K562 (cell line): ENCODE data around the gene COL28A1. TPM values are rescaled to one million over a fixed set of nuclear protein-coding genes. Genes with fewer than 3 reads are reported as not detected.

Experiments
- ATAC-seq: fragments of 200-7000 bp; cut with Tn5 transposase; 3 replicates; pipeline ENCODE4 v1.9.1; 2020; ENCODE audit warnings: moderate library complexity
- BruUV-seq: library from RNA; stranded (reverse); fragments of 400-500 nt; replicated peaks from 2 replicates; lab custom pipeline; 2021; lab: Mats Ljungman, UMichigan
- CTCF ChIA-PET: fragments of 300-600 bp; formaldehyde crosslinking; extraction: SDS; loops from one replicate; lab custom pipeline; 2021; ENCODE audit warnings: low intra/inter-chr PET ratio; lab: Yijun Ruan, JAX
- POLR2A ChIA-PET: fragments of 300-600, 350-650 bp; sonication (Branson Sonifier 250); formaldehyde crosslinking; extraction: SDS; loops from one replicate; lab custom pipeline; 2021; ENCODE audit warnings: antibody characterized with exemption, inconsistent platforms; lab: Yijun Ruan, JAX
- DNase-seq, 4 experiments: peaks; one replicate each; pipeline versions ENCODE4 v3.0.0 to v3.0.0-alpha.2; 2011 to 2018; ENCODE audit warnings: low spot score in 3 of 4, mixed read lengths in 3 of 4; ENCODE audit errors: extremely low read depth in 1 of 4
- FAIRE-seq: peaks from 2 replicates; lab custom pipeline; 2011; peaks lifted over from hg19 to GRCh38; lab: Jason Lieb, UNC
- H2AFZ ChIP-seq: 2 replicates; pipeline ENCODE4 v1.6.0; 2011; ENCODE audit warnings: low read depth, low read length, control low read depth, inconsistent platforms
- H3K27ac ChIP-seq: fragments of 200-600 bp; 3 replicates; pipeline ENCODE4 v1.8.0; 2011; ENCODE audit warnings: low read depth, mild to moderate bottlenecking, control low read depth, inconsistent platforms, low read length, moderate library complexity, mixed read lengths; ENCODE audit errors: extremely low read depth
- H3K27me3 ChIP-seq, 2 experiments: fragments of 300-600 bp in 1 of 2; 2 replicates in 1 of 2; 3 replicates in 1 of 2; pipeline versions ENCODE4 v1.6.0 to v1.8.0; 2011; ENCODE audit warnings: inconsistent platforms in 2 of 2, low read length in 2 of 2, mild to moderate bottlenecking in 1 of 2, mixed read lengths in 1 of 2, moderate library complexity in 1 of 2; ENCODE audit not compliant: control insufficient read depth in 2 of 2, insufficient read depth in 2 of 2
- H3K36me3 ChIP-seq: fragments of 300-600 bp; 3 replicates; pipeline ENCODE4 v1.8.0; 2011; ENCODE audit warnings: mild to moderate bottlenecking, low read length, inconsistent platforms; ENCODE audit not compliant: control insufficient read depth, insufficient read depth
- H3K4me1 ChIP-seq, 2 experiments: fragments of 200-600 bp in 1 of 2; replicated peaks in 1 of 2; 2 replicates in 1 of 2; 3 replicates in 1 of 2; pipeline versions ENCODE4 v1.5.1 to v1.8.0; 2011; ENCODE audit warnings: inconsistent platforms in 2 of 2, low read length in 2 of 2, mild to moderate bottlenecking in 1 of 2, mixed read lengths in 1 of 2, moderate library complexity in 1 of 2; ENCODE audit not compliant: control insufficient read depth in 2 of 2, insufficient read depth in 2 of 2
- H3K4me2 ChIP-seq: 2 replicates; pipeline ENCODE4 v1.6.1; 2011; ENCODE audit warnings: low read length, control low read depth, inconsistent platforms, mixed read lengths; ENCODE audit not compliant: insufficient read depth
- H3K4me3 ChIP-seq: fragments of 200-600 bp; sonication (generic), shearing (Covaris generic); 2 replicates; pipeline ENCODE4 v1.5.1; 2016; ENCODE audit warnings: control low read depth, inconsistent platforms
- H3K79me2 ChIP-seq: fragments of 200-600 bp; 3 replicates; pipeline ENCODE4 v1.8.0; 2011; ENCODE audit warnings: low read length, inconsistent platforms; ENCODE audit not compliant: control insufficient read depth, insufficient read depth
- H3K9ac ChIP-seq, 2 experiments: 2 replicates each; pipeline versions ENCODE4 v1.6.0 to v1.6.1; 2011; ENCODE audit warnings: low read depth in 2 of 2, low read length in 2 of 2, control low read depth in 1 of 2, inconsistent platforms in 1 of 2, mild to moderate bottlenecking in 1 of 2, mixed read lengths in 1 of 2; ENCODE audit not compliant: insufficient read depth in 1 of 2
- H3K9me1 ChIP-seq: one replicate; pipeline ENCODE4 v1.6.0; 2011; ENCODE audit warnings: inconsistent platforms, mild to moderate bottlenecking, low read length, moderate library complexity; ENCODE audit not compliant: control insufficient read depth, insufficient read depth
- H3K9me3 ChIP-seq: replicated peaks from 2 replicates; pipeline ENCODE4 v1.5.1; 2011; ENCODE audit warnings: low read depth, low read length, inconsistent platforms; ENCODE audit not compliant: control insufficient read depth, insufficient read depth
- H4K20me1 ChIP-seq: replicated peaks from 2 replicates; pipeline ENCODE4 v1.6.1; 2011; ENCODE audit warnings: low read length, inconsistent platforms, mixed read lengths; ENCODE audit not compliant: control insufficient read depth, insufficient read depth
- CHCHD3 ChIP-seq: fragments of 250-450 bp; sonication (Bioruptor Pico); IDR thresholded peaks from 2 replicates; pipeline ENCODE4 v2.1.2; 2022; ENCODE audit warnings: mild to moderate bottlenecking
- FOXM1 ChIP-seq, 2 experiments: fragments of 450-650 bp in 1 of 2; sonication (generic) in 1 of 2; formaldehyde crosslinking in 1 of 2; IDR thresholded peaks; 2 replicates each; pipeline versions ENCODE4 v1.6.1 to v1.9.0; 2017 to 2022; ENCODE audit warnings: low read depth in 2 of 2, mild to moderate bottlenecking in 2 of 2, missing genetic modification reagents in 1 of 2, moderate library complexity in 1 of 2
- HMG20A ChIP-seq: fragments of 450-650 bp; formaldehyde crosslinking; conservative IDR thresholded peaks from 2 replicates; pipeline ENCODE4 v1.4.0; 2020; ENCODE audit warnings: mild to moderate bottlenecking, mixed read lengths
- MBD2 ChIP-seq: sonication (generic); IDR thresholded peaks from 2 replicates; pipeline ENCODE4 v1.6.1; 2016; ENCODE audit warnings: low read depth, borderline replicate concordance
- MECOM ChIP-seq: fragments of 250-450 bp; sonication (Bioruptor Pico); IDR thresholded peaks from 2 replicates; pipeline ENCODE4 v1.8.0; 2022; ENCODE audit warnings: inconsistent platforms
- MED1 ChIP-seq: sonication (generic); formaldehyde crosslinking; IDR thresholded peaks from 2 replicates; pipeline ENCODE4 v1.8.1; 2023; ENCODE audit warnings: missing genetic modification reagents, borderline replicate concordance
- SAFB2 ChIP-seq: fragments of 200-400 bp; formaldehyde crosslinking; IDR thresholded peaks from 2 replicates; pipeline ENCODE4 v1.6.1; 2018; ENCODE audit warnings: borderline replicate concordance, low read length, low read depth, moderate library complexity; ENCODE audit not compliant: severe bottlenecking
- STAT5B ChIP-seq: fragments of 250-450 bp; sonication (Bioruptor Pico); IDR thresholded peaks from 2 replicates; pipeline ENCODE4 v1.8.0; 2021; ENCODE audit warnings: mild to moderate bottlenecking, inconsistent platforms
- TCFL5 ChIP-seq: fragments of 250-450 bp; sonication (Bioruptor Pico); conservative IDR thresholded peaks from 2 replicates; pipeline ENCODE4 v1.6.1; 2021; ENCODE audit warnings: mild to moderate bottlenecking, moderate library complexity, matching md5 sums
- WGBS: fragments of 100-300 bp; shearing (Covaris generic); methylation state at CpG from one replicate; pipeline ENCODE4 v1.1.6; 2016; ENCODE audit warnings: low coverage, mixed read lengths; ENCODE audit not compliant: insufficient coverage; ENCODE audit errors: missing lambda C conversion rate; 5-methylcytosine and 5-hydroxymethylcytosine counted together
- in situ Hi-C: fragments of 300-500 bp; cut with MboI; formaldehyde crosslinking; loops from 4 replicates; pipeline ENCODE4 v1.15.0; 2018; ENCODE audit warnings: inconsistent platforms, mixed read lengths
- intact Hi-C: fragments of 100-400 bp; cut with micrococcal nuclease; formaldehyde crosslinking; loops from 2 replicates; pipeline ENCODE4 v1.14.2; 2022
- polyA plus RNA-seq, 8 experiments: library from polyadenylated mRNA; depleted of rRNA in 4 of 8; stranded (reverse) in 5 of 8; unstranded in 3 of 8; fragments of >200 nt; fragmentation: Nextera tagmentation in 2 of 8; fragmentation: Illumina TruSeq in 1 of 8; extraction: Ambion mirVana in 2 of 8; extraction: Trizol in 1 of 8; gene quantifications; 2 replicates each; pipeline versions ENCODE4 v1.2.1 to v1.2.3, GENCODE V29; 2011 to 2014; ENCODE audit warnings: inconsistent platforms in 1 of 8, missing spikeins in 1 of 8
- total RNA-seq, 7 experiments: library from RNA; depleted of rRNA in 6 of 7; stranded (reverse); fragments of >200 nt in 6 of 7; fragmentation: Illumina TruSeq in 2 of 7; extraction: Trizol in 2 of 7; gene quantifications; 2 replicates each; pipeline versions ENCODE4 v1.2.1 to v1.2.3, GENCODE V29; 2011 to 2021; ENCODE audit warnings: low replicate concordance in 1 of 7
- TF ChIP-seq, protein P1 (sequence below): fragments of 450-650 bp; IDR thresholded peaks from 2 replicates; pipeline ENCODE4 v1.6.1; 2016; ENCODE audit warnings: mild to moderate bottlenecking, moderate library complexity
- TF ChIP-seq, protein P2 (sequence below): sonication (generic); formaldehyde crosslinking; IDR thresholded peaks from 2 replicates; pipeline ENCODE4 v1.9.0; 2022; ENCODE audit warnings: mild to moderate bottlenecking, missing genetic modification reagents

The COL28A1 gene
- total and polyA plus RNA-seq, 9 of the 15 experiments (the other 6 are each of a cell fraction or from before 2014, with no cell fraction given) = 0.03 to 0.13 (median 0.05) TPM; not detected in 3

DNA sequence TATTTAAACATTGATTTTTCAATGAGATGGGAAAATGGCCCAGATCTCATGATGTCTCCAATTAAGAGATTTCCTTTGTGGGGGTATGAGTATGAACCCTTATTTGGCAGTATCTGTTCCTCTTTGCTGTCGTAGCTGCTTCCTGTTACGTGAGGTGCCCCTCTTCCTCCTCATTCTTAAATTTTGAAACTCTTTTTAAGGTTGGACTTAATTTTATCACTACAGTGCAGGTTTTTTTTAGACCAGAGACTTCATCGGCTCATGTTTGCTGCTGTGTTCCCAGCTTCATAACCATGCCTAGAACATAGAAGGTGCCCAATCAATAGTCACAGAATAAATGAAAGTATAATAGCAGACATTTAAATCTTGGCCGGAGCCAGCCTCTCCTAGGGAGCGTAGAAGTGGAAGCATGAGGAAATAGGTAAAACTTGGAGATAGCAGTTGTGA, 33.4 kb upstream of the COL28A1 start:
- FAIRE-seq (no peak), DNase-seq (no peak), ATAC-seq (no peak)
- H3K9ac ChIP-seq = peak overlapping the region in 1 of 2 experiments; percentile 8; a peak in 1 of 4 replicates
- H3K9me1 ChIP-seq = no peaks in the 10 kb centered on the region
- no peak overlapping the region for H2AFZ ChIP-seq
- 54% methylated on average over 5 of the region's 5 CpGs for WGBS
- in situ Hi-C loops = no loop called here
- H3K4me2 ChIP-seq = no peak overlapping the region; the same call in 1 of the 2 replicates
- peaks cover 10 to 16% of the 10 kb centered on the region in 2 experiments; a peak in 4 of 5 replicates for H3K4me1 ChIP-seq
- no peak overlapping the region for H3K27ac ChIP-seq
- peaks cover 64% of the 10 kb centered on the region for H3K79me2 ChIP-seq
- CTCF ChIA-PET = no interaction called here
- POLR2A ChIA-PET = interaction anchor here (1.3 kb wide), 1 partner anchor 8 kb away, joined by 4 read pairs; no protein-coding TSS in a partner anchor
- TF ChIP-seq MECOM (CRISPR knock-in tag) = no peak
- no peak for TF ChIP-seq MED1 (CRISPR knock-in tag)
- TF ChIP-seq SAFB2 = no peak
- no peak for TF ChIP-seq HMG20A
- TF ChIP-seq, protein P1, sequence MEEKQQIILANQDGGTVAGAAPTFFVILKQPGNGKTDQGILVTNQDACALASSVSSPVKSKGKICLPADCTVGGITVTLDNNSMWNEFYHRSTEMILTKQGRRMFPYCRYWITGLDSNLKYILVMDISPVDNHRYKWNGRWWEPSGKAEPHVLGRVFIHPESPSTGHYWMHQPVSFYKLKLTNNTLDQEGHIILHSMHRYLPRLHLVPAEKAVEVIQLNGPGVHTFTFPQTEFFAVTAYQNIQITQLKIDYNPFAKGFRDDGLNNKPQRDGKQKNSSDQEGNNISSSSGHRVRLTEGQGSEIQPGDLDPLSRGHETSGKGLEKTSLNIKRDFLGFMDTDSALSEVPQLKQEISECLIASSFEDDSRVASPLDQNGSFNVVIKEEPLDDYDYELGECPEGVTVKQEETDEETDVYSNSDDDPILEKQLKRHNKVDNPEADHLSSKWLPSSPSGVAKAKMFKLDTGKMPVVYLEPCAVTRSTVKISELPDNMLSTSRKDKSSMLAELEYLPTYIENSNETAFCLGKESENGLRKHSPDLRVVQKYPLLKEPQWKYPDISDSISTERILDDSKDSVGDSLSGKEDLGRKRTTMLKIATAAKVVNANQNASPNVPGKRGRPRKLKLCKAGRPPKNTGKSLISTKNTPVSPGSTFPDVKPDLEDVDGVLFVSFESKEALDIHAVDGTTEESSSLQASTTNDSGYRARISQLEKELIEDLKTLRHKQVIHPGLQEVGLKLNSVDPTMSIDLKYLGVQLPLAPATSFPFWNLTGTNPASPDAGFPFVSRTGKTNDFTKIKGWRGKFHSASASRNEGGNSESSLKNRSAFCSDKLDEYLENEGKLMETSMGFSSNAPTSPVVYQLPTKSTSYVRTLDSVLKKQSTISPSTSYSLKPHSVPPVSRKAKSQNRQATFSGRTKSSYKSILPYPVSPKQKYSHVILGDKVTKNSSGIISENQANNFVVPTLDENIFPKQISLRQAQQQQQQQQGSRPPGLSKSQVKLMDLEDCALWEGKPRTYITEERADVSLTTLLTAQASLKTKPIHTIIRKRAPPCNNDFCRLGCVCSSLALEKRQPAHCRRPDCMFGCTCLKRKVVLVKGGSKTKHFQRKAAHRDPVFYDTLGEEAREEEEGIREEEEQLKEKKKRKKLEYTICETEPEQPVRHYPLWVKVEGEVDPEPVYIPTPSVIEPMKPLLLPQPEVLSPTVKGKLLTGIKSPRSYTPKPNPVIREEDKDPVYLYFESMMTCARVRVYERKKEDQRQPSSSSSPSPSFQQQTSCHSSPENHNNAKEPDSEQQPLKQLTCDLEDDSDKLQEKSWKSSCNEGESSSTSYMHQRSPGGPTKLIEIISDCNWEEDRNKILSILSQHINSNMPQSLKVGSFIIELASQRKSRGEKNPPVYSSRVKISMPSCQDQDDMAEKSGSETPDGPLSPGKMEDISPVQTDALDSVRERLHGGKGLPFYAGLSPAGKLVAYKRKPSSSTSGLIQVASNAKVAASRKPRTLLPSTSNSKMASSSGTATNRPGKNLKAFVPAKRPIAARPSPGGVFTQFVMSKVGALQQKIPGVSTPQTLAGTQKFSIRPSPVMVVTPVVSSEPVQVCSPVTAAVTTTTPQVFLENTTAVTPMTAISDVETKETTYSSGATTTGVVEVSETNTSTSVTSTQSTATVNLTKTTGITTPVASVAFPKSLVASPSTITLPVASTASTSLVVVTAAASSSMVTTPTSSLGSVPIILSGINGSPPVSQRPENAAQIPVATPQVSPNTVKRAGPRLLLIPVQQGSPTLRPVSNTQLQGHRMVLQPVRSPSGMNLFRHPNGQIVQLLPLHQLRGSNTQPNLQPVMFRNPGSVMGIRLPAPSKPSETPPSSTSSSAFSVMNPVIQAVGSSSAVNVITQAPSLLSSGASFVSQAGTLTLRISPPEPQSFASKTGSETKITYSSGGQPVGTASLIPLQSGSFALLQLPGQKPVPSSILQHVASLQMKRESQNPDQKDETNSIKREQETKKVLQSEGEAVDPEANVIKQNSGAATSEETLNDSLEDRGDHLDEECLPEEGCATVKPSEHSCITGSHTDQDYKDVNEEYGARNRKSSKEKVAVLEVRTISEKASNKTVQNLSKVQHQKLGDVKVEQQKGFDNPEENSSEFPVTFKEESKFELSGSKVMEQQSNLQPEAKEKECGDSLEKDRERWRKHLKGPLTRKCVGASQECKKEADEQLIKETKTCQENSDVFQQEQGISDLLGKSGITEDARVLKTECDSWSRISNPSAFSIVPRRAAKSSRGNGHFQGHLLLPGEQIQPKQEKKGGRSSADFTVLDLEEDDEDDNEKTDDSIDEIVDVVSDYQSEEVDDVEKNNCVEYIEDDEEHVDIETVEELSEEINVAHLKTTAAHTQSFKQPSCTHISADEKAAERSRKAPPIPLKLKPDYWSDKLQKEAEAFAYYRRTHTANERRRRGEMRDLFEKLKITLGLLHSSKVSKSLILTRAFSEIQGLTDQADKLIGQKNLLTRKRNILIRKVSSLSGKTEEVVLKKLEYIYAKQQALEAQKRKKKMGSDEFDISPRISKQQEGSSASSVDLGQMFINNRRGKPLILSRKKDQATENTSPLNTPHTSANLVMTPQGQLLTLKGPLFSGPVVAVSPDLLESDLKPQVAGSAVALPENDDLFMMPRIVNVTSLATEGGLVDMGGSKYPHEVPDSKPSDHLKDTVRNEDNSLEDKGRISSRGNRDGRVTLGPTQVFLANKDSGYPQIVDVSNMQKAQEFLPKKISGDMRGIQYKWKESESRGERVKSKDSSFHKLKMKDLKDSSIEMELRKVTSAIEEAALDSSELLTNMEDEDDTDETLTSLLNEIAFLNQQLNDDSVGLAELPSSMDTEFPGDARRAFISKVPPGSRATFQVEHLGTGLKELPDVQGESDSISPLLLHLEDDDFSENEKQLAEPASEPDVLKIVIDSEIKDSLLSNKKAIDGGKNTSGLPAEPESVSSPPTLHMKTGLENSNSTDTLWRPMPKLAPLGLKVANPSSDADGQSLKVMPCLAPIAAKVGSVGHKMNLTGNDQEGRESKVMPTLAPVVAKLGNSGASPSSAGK = no peak
- no peak for TF ChIP-seq TCFL5 (CRISPR knock-in tag)
- no peak for TF ChIP-seq FOXM1 (IDR thresholded peaks at IDR 0.05; ENCODE audit: low read depth)
- TF ChIP-seq FOXM1 (CRISPR knock-in tag; IDR thresholded peaks at IDR 0.05; ENCODE audit: low read depth) = no peak
- no peak for TF ChIP-seq MBD2
- no peak for TF ChIP-seq STAT5B (CRISPR knock-in tag)
- no peak for TF ChIP-seq CHCHD3 (CRISPR knock-in tag)
- TF ChIP-seq, protein P2, sequence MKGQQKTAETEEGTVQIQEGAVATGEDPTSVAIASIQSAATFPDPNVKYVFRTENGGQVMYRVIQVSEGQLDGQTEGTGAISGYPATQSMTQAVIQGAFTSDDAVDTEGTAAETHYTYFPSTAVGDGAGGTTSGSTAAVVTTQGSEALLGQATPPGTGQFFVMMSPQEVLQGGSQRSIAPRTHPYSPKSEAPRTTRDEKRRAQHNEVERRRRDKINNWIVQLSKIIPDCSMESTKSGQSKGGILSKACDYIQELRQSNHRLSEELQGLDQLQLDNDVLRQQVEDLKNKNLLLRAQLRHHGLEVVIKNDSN (CRISPR knock-in tag) = no peak
- BruUV-seq = no TSS peak
- H3K27me3 ChIP-seq = no peaks in the 10 kb centered on the region
- intact Hi-C loops = no loop called here
- peaks cover 48% of the 10 kb centered on the region for H3K36me3 ChIP-seq
- no peaks in the 10 kb centered on the region for H4K20me1 ChIP-seq
- no peak overlapping the region for H3K4me3 ChIP-seq
- no peaks in the 10 kb centered on the region for H3K9me3 ChIP-seq
